ENCODE measurements around the gene POMP.

DNA sequence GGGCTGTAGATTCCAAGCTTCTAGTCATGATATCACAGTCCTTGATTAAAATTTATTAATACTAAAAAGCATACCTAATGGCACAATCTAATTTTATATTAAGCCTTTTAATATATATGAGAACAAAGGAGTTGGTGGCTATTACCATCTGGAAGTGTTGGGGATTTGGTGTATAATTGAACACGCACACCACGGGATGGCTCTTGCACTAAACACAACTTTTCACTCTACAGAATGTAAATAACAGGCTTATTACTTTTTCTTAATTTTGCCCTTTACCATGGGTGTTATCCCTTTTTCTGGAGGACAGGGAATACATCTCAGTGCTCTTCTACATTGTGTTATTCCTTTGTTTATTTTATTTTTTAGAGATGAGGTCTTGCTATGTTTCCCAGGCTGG, 21.6 kb downstream of the POMP start:
- TF ChIP-seq, protein P1, sequence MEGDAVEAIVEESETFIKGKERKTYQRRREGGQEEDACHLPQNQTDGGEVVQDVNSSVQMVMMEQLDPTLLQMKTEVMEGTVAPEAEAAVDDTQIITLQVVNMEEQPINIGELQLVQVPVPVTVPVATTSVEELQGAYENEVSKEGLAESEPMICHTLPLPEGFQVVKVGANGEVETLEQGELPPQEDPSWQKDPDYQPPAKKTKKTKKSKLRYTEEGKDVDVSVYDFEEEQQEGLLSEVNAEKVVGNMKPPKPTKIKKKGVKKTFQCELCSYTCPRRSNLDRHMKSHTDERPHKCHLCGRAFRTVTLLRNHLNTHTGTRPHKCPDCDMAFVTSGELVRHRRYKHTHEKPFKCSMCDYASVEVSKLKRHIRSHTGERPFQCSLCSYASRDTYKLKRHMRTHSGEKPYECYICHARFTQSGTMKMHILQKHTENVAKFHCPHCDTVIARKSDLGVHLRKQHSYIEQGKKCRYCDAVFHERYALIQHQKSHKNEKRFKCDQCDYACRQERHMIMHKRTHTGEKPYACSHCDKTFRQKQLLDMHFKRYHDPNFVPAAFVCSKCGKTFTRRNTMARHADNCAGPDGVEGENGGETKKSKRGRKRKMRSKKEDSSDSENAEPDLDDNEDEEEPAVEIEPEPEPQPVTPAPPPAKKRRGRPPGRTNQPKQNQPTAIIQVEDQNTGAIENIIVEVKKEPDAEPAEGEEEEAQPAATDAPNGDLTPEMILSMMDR (IDR thresholded peaks at IDR 0.05; ENCODE audit: low read depth, low read length): no peak
- no peak for TF ChIP-seq EZH2phosphoT487 (IDR thresholded peaks at IDR 0.05; ENCODE audit: low read depth)

Measured in OCI-LY3 (cell line).